Prostate gland (tissue), 2 donors: ENCODE measurements around the gene CHST13. TPM values are rescaled to one million over a fixed set of nuclear protein-coding genes. Genes with fewer than 3 reads are reported as not detected.

Source experiments
- DNase-seq: peaks from one replicate; pipeline ENCODE4 v3.0.0-alpha.2; 2019; ENCODE audit warnings: low spot score
- H3K27ac ChIP-seq, 2 donors: fragments of 200-600 bp; sonication (generic); 2 replicates each; pipeline ENCODE4 v1.5.1; 2017 to 2019
- H3K27me3 ChIP-seq: fragments of 200-600 bp; sonication (generic); replicated peaks from 2 replicates; pipeline ENCODE4 v1.5.1; 2019; ENCODE audit not compliant: insufficient read depth
- H3K36me3 ChIP-seq, 2 donors: fragments of 200-600 bp; sonication (generic); 1 replicate in 1 of 2; 2 replicates in 1 of 2; pipeline versions ENCODE4 v1.5.1 to v1.8.1; 2017 to 2019
- H3K4me1 ChIP-seq: fragments of 200-600 bp; sonication (generic); replicated peaks from 2 replicates; pipeline ENCODE4 v1.5.1; 2019
- H3K4me3 ChIP-seq, 2 donors: fragments of 200-600 bp; sonication (generic); 2 replicates each; pipeline ENCODE4 v1.5.1; 2017 to 2019
- H3K9me3 ChIP-seq: fragments of 200-600 bp; sonication (generic); 2 replicates; pipeline ENCODE4 v1.5.1; 2017
- CTCF ChIP-seq, 4 experiments: fragments of 200-600 bp in 2 of 4; fragments of 450-650 bp in 2 of 4; sonication (generic) in 2 of 4; IDR thresholded peaks; 1 replicate in 3 of 4; 2 replicates in 1 of 4; pipeline ENCODE4 v1.5.1; 2016 to 2019; ENCODE audit warnings: antibody characterized with exemption in 4 of 4, mild to moderate bottlenecking in 2 of 4, moderate library complexity in 2 of 4
- POLR2A ChIP-seq: fragments of 450-650 bp; IDR thresholded peaks from one replicate; pipeline ENCODE4 v1.6.1; 2016; ENCODE audit warnings: antibody characterized with exemption, mild to moderate bottlenecking
- POLR2AphosphoS5 ChIP-seq: sonication (generic); formaldehyde crosslinking; IDR thresholded peaks from one replicate; pipeline ENCODE4 v1.6.1; 2017; ENCODE audit warnings: antibody characterized with exemption
- WGBS: methylation state at CpG from one replicate; pipeline ENCODE4 v1.1.5; 2018; 5-methylcytosine and 5-hydroxymethylcytosine counted together
- intact Hi-C: fragments of 100-400 bp; cut with DNase I; formaldehyde crosslinking; loops from one replicate; pipeline ENCODE4 v1.14.2; 2022
- total RNA-seq, 2 donors: library from RNA; depleted of rRNA; stranded (reverse); fragments of >200 nt; gene quantifications; one replicate each; pipeline ENCODE4 v1.1.0, GENCODE V29; 2016

Gene CHST13
- total RNA-seq, 2 donors from 2014 or later = 6.9 TPM; not detected in 1

GRCh38 chr3:126538966-126539365, 15.0 kb downstream of the CHST13 start:
- Histone ChIP-seq H3K27ac (no peak overlapping the region), H3K36me3 (no peaks in the 10 kb centered on the region), H3K9me3 (no peaks in the 10 kb centered on the region), H3K4me3 (no peak overlapping the region), H3K27me3 (peaks cover 16% of the 10 kb centered on the region), H3K4me1 (no peaks in the 10 kb centered on the region)
- intact Hi-C loops = no loop called here
- no peak for TF ChIP-seq CTCF (IDR thresholded peaks at IDR 0.05)
- no peak for TF ChIP-seq POLR2A
- TF ChIP-seq POLR2AphosphoS5 = no peak
- DNase-seq = no peak
- 44% methylated on average over 5 of the region's 5 CpGs for WGBS

- no peak overlapping the region for H3K4me3 ChIP-seq
- WGBS = 94% methylated on average over 10 of the region's 10 CpGs
- peaks cover 16% of the 10 kb centered on the region for H3K27me3 ChIP-seq
- no peaks in the 10 kb centered on the region for H3K36me3 ChIP-seq
- H3K4me1 ChIP-seq = no peaks in the 10 kb centered on the region
- TF ChIP-seq POLR2AphosphoS5 (no peak), POLR2A (no peak), CTCF (IDR thresholded peaks at IDR 0.05) (no peak)
- no peaks in the 10 kb centered on the region for H3K9me3 ChIP-seq
- DNase-seq = no peak
- H3K27ac ChIP-seq = no peak overlapping the region
- intact Hi-C loops = no loop called here
These were observed 15.7 kb downstream of the CHST13 start for GRCh38 chr3:126539558-126540250.

GRCh38 chr3:126540342-126540849, 16.4 kb downstream of the CHST13 start:
- DNase-seq = no peak
- H3K4me3 ChIP-seq = no peak overlapping the region
- no peaks in the 10 kb centered on the region for H3K4me1 ChIP-seq
- no peak for TF ChIP-seq POLR2AphosphoS5
- no peak for TF ChIP-seq POLR2A
- no peak for TF ChIP-seq CTCF (IDR thresholded peaks at IDR 0.05)
- 32% methylated on average over 9 of the region's 9 CpGs for WGBS
- H3K27ac ChIP-seq = no peak overlapping the region
- H3K9me3 ChIP-seq = no peaks in the 10 kb centered on the region
- intact Hi-C loops = no loop called here
- H3K36me3 ChIP-seq = no peaks in the 10 kb centered on the region
- peaks cover 16% of the 10 kb centered on the region for H3K27me3 ChIP-seq

- no peaks in the 10 kb centered on the region for H3K4me1 ChIP-seq
- H3K36me3 ChIP-seq = no peaks in the 10 kb centered on the region
- H3K27ac ChIP-seq = no peak overlapping the region
- no peaks in the 10 kb centered on the region for H3K9me3 ChIP-seq
- intact Hi-C loops = no loop called here
- no peak overlapping the region for H3K4me3 ChIP-seq
- DNase-seq = no peak
- peaks cover 16% of the 10 kb centered on the region for H3K27me3 ChIP-seq
- TF ChIP-seq POLR2AphosphoS5 = no peak
- TF ChIP-seq CTCF (IDR thresholded peaks at IDR 0.05) = no peak
- TF ChIP-seq POLR2A = no peak
- WGBS = 76% methylated on average over 24 of the region's 24 CpGs
These were observed 17.1 kb downstream of the CHST13 start for GRCh38 chr3:126540951-126541627.
